Brain microvascular endothelial cell (primary cell): ENCODE results near the gene PTPRJ.

Experiments used
- DNase-seq: peaks from one replicate; pipeline ENCODE4 v3.0.0-alpha.2; 2020
- H3K27ac ChIP-seq: fragments of 250-450 bp; sonication (Bioruptor Pico); 2 replicates; pipeline ENCODE4 v1.5.1; 2020; ENCODE audit warnings: mild to moderate bottlenecking, moderate library complexity
- H3K27me3 ChIP-seq: fragments of 250-450 bp; sonication (Bioruptor Pico); replicated peaks from 2 replicates; pipeline ENCODE4 v1.5.1; 2020; ENCODE audit warnings: mild to moderate bottlenecking
- H3K36me3 ChIP-seq: fragments of 250-450 bp; sonication (Bioruptor Pico); replicated peaks from 2 replicates; pipeline ENCODE4 v1.5.1; 2020; ENCODE audit warnings: mild to moderate bottlenecking
- H3K4me3 ChIP-seq: 2 replicates; pipeline ENCODE4 v1.5.1; 2011; ENCODE audit warnings: low read depth, mild to moderate bottlenecking, control low read depth, low read length, moderate library complexity
- CTCF ChIP-seq: IDR thresholded peaks from 2 replicates; pipeline ENCODE4 v1.5.1; 2011; ENCODE audit warnings: low read depth, mild to moderate bottlenecking, moderate library complexity, low read length, control low read depth, inconsistent platforms; ENCODE audit errors: missing control alignments
- in situ Hi-C: cut with HindIII; loops from 2 replicates; pipeline ENCODE4 v1.10.0; 2017; ENCODE audit warnings: low sequenced_read_pairs, low pct_ligation_motif_present

Gene PTPRJ

GRCh38 chr11:47941907-47942558 lies 38.3 kb upstream of the PTPRJ start:
- in situ Hi-C loops: loop anchor here (25.0 kb wide), 1 partner anchor 170 kb away; no protein-coding TSS in a partner anchor
- no peak for DNase-seq
- no peaks in the 10 kb centered on the region for H3K36me3 ChIP-seq
- no peak overlapping the region for H3K4me3 ChIP-seq
- H3K27ac ChIP-seq: no peak overlapping the region
- H3K27me3 ChIP-seq: no peaks in the 10 kb centered on the region
- no peak for TF ChIP-seq CTCF

GRCh38 chr11:47943721-47944586 lies 36.4 kb upstream of the PTPRJ start:
- peak overlapping the region; percentile 28 for H3K27ac ChIP-seq
- H3K27me3 ChIP-seq: no peaks in the 10 kb centered on the region
- DNase-seq: no peak
- TF ChIP-seq CTCF: no peak
- no peak overlapping the region for H3K4me3 ChIP-seq
- no peaks in the 10 kb centered on the region for H3K36me3 ChIP-seq
- in situ Hi-C loops: loop anchor here (25.0 kb wide), 1 partner anchor 168 kb away; no protein-coding TSS in a partner anchor

- no peaks in the 10 kb centered on the region for H3K27me3 ChIP-seq
- no peak for TF ChIP-seq CTCF
- no peaks in the 10 kb centered on the region for H3K36me3 ChIP-seq
- DNase-seq: no peak
- in situ Hi-C loops: loop anchor here (25.0 kb wide), 1 partner anchor 168 kb away; no protein-coding TSS in a partner anchor
- H3K27ac ChIP-seq: peak overlapping the region; percentile 28
- no peak overlapping the region for H3K4me3 ChIP-seq
Observed at GRCh38 chr11:47944632-47945031, 35.7 kb upstream of the PTPRJ start.

GRCh38 chr11:47946682-47947559 lies 33.4 kb upstream of the PTPRJ start:
- in situ Hi-C loops: loop anchor here (25.0 kb wide), 1 partner anchor 165 kb away; no protein-coding TSS in a partner anchor
- DNase-seq: peak; percentile 89

More at GRCh38 chr11:47946682-47947559, 33.4 kb upstream of the PTPRJ start:
- Histone ChIP-seq H3K36me3 (no peaks in the 10 kb centered on the region), H3K27me3 (no peaks in the 10 kb centered on the region), H3K27ac (peak overlapping the region; percentile 65), H3K4me3 (no peak overlapping the region)
- TF ChIP-seq CTCF: no peak
